HEK293 (cell line): ENCODE measurements around the gene FGD6.

ENCODE experiments used
- GLI2 ChIP-seq: fragments of 450-650 bp; formaldehyde crosslinking; IDR thresholded peaks from 2 replicates; pipeline ENCODE4; 2017; ENCODE audit warnings: missing biosample characterization, missing genetic modification characterization, low read depth, borderline replicate concordance
- KLF10 ChIP-seq: fragments of 450-650 bp; IDR thresholded peaks from 2 replicates; pipeline ENCODE4 v1.5.1; 2018; ENCODE audit warnings: missing biosample characterization, mild to moderate bottlenecking, missing genetic modification characterization
- REPIN1 ChIP-seq: fragments of 450-650 bp; formaldehyde crosslinking; IDR thresholded peaks from 2 replicates; pipeline ENCODE4 v1.5.1; 2017; ENCODE audit warnings: missing biosample characterization, missing genetic modification characterization, low read depth
- ZBTB17 ChIP-seq: fragments of 450-650 bp; formaldehyde crosslinking; IDR thresholded peaks from 2 replicates; pipeline ENCODE4 v1.5.1; 2016; ENCODE audit warnings: missing biosample characterization, missing genetic modification characterization
- ZBTB7A ChIP-seq: fragments of 450-650 bp; formaldehyde crosslinking; IDR thresholded peaks from 2 replicates; pipeline ENCODE4 v1.5.1; 2016; ENCODE audit warnings: low read depth, missing biosample characterization, missing genetic modification characterization
- ZIC2 ChIP-seq: fragments of 450-650 bp; formaldehyde crosslinking; IDR thresholded peaks from 2 replicates; pipeline ENCODE4 v1.5.1; 2016; ENCODE audit warnings: missing biosample characterization, missing genetic modification characterization
- ZNF140 ChIP-seq: fragments of 450-650 bp; formaldehyde crosslinking; IDR thresholded peaks from 2 replicates; pipeline ENCODE4 v1.5.1; 2016; ENCODE audit warnings: missing biosample characterization, missing genetic modification characterization
- ZNF16 ChIP-seq: fragments of 450-650 bp; formaldehyde crosslinking; IDR thresholded peaks from 2 replicates; pipeline ENCODE4 v1.5.1; 2016; ENCODE audit warnings: low read depth, missing biosample characterization, missing genetic modification characterization
- ZNF2 ChIP-seq: fragments of 450-650 bp; formaldehyde crosslinking; IDR thresholded peaks from 2 replicates; pipeline ENCODE4 v1.5.1; 2016; ENCODE audit warnings: missing biosample characterization, missing genetic modification characterization
- ZNF223 ChIP-seq: fragments of 450-650 bp; formaldehyde crosslinking; IDR thresholded peaks from 2 replicates; pipeline ENCODE4 v1.5.1; 2016; ENCODE audit warnings: missing biosample characterization, missing genetic modification characterization
- ZNF248 ChIP-seq: fragments of 450-650 bp; formaldehyde crosslinking; IDR thresholded peaks from 2 replicates; pipeline ENCODE4 v1.5.1; 2017; ENCODE audit warnings: missing biosample characterization, missing genetic modification characterization
- ZNF274 ChIP-seq, 2 experiments: fragments of 200-500 bp in 1 of 2; fragments of 450-650 bp in 1 of 2; sonication (Bioruptor generic) in 1 of 2; formaldehyde crosslinking in 1 of 2; IDR thresholded peaks; 2 replicates each; pipeline versions ENCODE4 v1.5.1 to v1.6.1; 2014 to 2016; ENCODE audit warnings: borderline replicate concordance in 1 of 2, inconsistent platforms in 1 of 2, low read length in 1 of 2, missing biosample characterization in 1 of 2, missing genetic modification characterization in 1 of 2
- ZNF335 ChIP-seq: fragments of 450-650 bp; formaldehyde crosslinking; conservative IDR thresholded peaks from 2 replicates; pipeline ENCODE4 v1.5.1; 2016; ENCODE audit warnings: missing biosample characterization, missing genetic modification characterization
- ZNF350 ChIP-seq: fragments of 450-650 bp; formaldehyde crosslinking; IDR thresholded peaks from 2 replicates; pipeline ENCODE4 v1.5.0; 2017; ENCODE audit warnings: missing biosample characterization, mild to moderate bottlenecking, missing genetic modification characterization
- ZNF366 ChIP-seq: fragments of 450-650 bp; formaldehyde crosslinking; conservative IDR thresholded peaks from 2 replicates; pipeline ENCODE4 v1.5.1; 2016; ENCODE audit warnings: missing biosample characterization, missing genetic modification characterization
- ZNF426 ChIP-seq: fragments of 450-650 bp; formaldehyde crosslinking; IDR thresholded peaks from 2 replicates; pipeline ENCODE4 v1.5.1; 2017; ENCODE audit warnings: missing biosample characterization, missing genetic modification characterization, mild to moderate bottlenecking, inconsistent platforms, moderate library complexity
- ZNF585B ChIP-seq: fragments of 450-650 bp; formaldehyde crosslinking; IDR thresholded peaks from 2 replicates; pipeline ENCODE4 v1.5.1; 2016; ENCODE audit warnings: missing biosample characterization, missing genetic modification characterization
- ZNF626 ChIP-seq: fragments of 450-650 bp; sonication (Bioruptor Pico); formaldehyde crosslinking; IDR thresholded peaks from 2 replicates; pipeline ENCODE4 v1.5.1; 2018; ENCODE audit warnings: missing biosample characterization, missing genetic modification characterization, inconsistent platforms
- ZNF654 ChIP-seq: fragments of 450-650 bp; formaldehyde crosslinking; IDR thresholded peaks from 2 replicates; pipeline ENCODE4 v1.5.1; 2016; ENCODE audit warnings: low read depth, missing biosample characterization, missing genetic modification characterization
- ZNF791 ChIP-seq: fragments of 450-650 bp; formaldehyde crosslinking; IDR thresholded peaks from 2 replicates; pipeline ENCODE4 v1.5.1; 2016; ENCODE audit warnings: missing biosample characterization, missing genetic modification characterization
- TF ChIP-seq, protein P1 (sequence below): fragments of 450-650 bp; formaldehyde crosslinking; IDR thresholded peaks from 2 replicates; pipeline ENCODE4 v1.5.1; 2016; ENCODE audit warnings: missing biosample characterization, missing genetic modification characterization
- TF ChIP-seq, protein P2 (sequence below): fragments of 450-650 bp; formaldehyde crosslinking; IDR thresholded peaks from 2 replicates; pipeline ENCODE4 v1.5.1; 2017; ENCODE audit warnings: missing biosample characterization, missing genetic modification characterization
- TF ChIP-seq, protein P3 (sequence below): fragments of 450-650 bp; formaldehyde crosslinking; IDR thresholded peaks from 2 replicates; pipeline ENCODE4 v1.5.1; 2016; ENCODE audit warnings: missing biosample characterization, missing genetic modification characterization
- TF ChIP-seq, protein P4 (sequence below): fragments of 450-650 bp; formaldehyde crosslinking; optimal IDR thresholded peaks from 2 replicates; pipeline ENCODE3; 2016; ENCODE audit warnings: missing biosample characterization, mild to moderate bottlenecking, missing genetic modification characterization
- TF ChIP-seq, protein P5 (sequence below): fragments of 450-650 bp; formaldehyde crosslinking; IDR thresholded peaks from 2 replicates; pipeline ENCODE4 v1.5.1; 2016; ENCODE audit warnings: missing biosample characterization, missing genetic modification characterization
- TF ChIP-seq, protein P6 (sequence below): fragments of 450-650 bp; formaldehyde crosslinking; IDR thresholded peaks from 2 replicates; pipeline ENCODE4 v1.5.1; 2016; ENCODE audit warnings: missing biosample characterization, missing genetic modification characterization
- TF ChIP-seq, protein P7 (sequence below): fragments of 450-650 bp; formaldehyde crosslinking; IDR thresholded peaks from 2 replicates; pipeline ENCODE4 v1.5.1; 2016; ENCODE audit warnings: missing biosample characterization, missing genetic modification characterization

FGD6 gene

DNA sequence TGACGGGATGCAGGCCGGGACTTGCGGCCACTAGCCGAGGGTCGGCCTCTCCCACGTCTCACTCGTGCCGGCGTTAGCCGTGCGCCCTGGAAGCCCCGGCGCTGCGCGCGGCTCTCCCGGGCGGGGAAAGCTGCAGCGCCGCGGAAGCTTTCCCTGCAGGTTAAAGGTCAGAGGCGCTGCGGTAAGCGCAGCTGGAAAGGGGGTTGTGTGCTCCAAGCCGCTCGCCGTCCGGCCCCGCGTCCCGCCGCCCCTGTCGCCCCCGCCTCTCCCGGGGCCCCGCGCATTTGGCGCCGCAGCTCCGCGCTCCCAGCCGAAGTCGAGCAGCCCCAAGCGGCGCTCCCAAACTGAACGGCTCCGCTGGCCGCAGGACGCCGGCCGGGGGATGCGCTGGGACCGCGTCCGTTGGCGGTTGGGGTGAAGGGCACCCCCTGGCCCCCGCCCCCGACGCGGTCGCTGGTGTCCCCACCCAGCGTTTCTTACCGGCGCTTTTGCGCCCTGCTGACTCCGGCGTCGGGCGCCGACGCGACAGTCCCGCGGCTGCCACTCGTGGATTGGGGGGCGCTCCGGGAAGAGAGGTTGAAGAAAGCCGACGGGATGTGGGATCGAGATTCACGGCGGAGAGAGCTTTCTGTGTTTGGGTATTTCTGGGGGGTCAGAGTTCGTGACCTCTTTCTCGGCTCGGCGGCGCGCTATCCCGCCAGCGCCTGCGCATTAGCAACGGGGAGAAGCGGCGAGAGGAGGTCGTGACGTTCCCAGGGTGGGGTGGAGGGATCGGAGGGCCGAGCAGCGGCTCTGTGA is 144.2 kb downstream of the FGD6 start, which contains the start of gene NR2C1 (continued):
- TF ChIP-seq ZNF366 (tag by site-specific recombination) (no peak), REPIN1 (no peak), ZBTB17 (tag by site-specific recombination) (peak; percentile 95), ZIC2 (tag by site-specific recombination) (peak; percentile 25), ZNF585B (tag by site-specific recombination) (no peak), ZNF654 (tag by site-specific recombination) (0 out of 2 replicates have a peak, but pooled peaks have one; percentile 9), ZNF248 (tag by site-specific recombination) (no peak), ZNF791 (tag by site-specific recombination) (no peak), ZNF274 (IDR thresholded peaks at IDR 0.05; ENCODE audit: low read length) (no peak), ZNF274 (tag by site-specific recombination; IDR thresholded peaks at IDR 0.05; ENCODE audit: borderline replicate concordance) (no peak), ZNF2 (peak; percentile 84), ZNF140 (no peak), ZNF335 (tag by site-specific recombination) (peak; percentile 92), ZNF16 (no peak), ZNF223 (no peak), KLF10 (tag by site-specific recombination) (no peak), ZNF626 (tag by site-specific recombination) (no peak), ZNF426 (tag by site-specific recombination) (no peak), ZNF350 (tag by site-specific recombination) (no peak), ZBTB7A (tag by site-specific recombination) (no peak), GLI2 (tag by site-specific recombination) (no peak)
- TF ChIP-seq, protein P1, sequence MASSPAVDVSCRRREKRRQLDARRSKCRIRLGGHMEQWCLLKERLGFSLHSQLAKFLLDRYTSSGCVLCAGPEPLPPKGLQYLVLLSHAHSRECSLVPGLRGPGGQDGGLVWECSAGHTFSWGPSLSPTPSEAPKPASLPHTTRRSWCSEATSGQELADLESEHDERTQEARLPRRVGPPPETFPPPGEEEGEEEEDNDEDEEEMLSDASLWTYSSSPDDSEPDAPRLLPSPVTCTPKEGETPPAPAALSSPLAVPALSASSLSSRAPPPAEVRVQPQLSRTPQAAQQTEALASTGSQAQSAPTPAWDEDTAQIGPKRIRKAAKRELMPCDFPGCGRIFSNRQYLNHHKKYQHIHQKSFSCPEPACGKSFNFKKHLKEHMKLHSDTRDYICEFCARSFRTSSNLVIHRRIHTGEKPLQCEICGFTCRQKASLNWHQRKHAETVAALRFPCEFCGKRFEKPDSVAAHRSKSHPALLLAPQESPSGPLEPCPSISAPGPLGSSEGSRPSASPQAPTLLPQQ (tag by site-specific recombination), result no peak; the same call in 1 of the 2 replicates
- TF ChIP-seq, protein P2, sequence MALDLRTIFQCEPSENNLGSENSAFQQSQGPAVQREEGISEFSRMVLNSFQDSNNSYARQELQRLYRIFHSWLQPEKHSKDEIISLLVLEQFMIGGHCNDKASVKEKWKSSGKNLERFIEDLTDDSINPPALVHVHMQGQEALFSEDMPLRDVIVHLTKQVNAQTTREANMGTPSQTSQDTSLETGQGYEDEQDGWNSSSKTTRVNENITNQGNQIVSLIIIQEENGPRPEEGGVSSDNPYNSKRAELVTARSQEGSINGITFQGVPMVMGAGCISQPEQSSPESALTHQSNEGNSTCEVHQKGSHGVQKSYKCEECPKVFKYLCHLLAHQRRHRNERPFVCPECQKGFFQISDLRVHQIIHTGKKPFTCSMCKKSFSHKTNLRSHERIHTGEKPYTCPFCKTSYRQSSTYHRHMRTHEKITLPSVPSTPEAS (tag by site-specific recombination), result no peak; the same call in 1 of the 2 replicates
- TF ChIP-seq, protein P3, sequence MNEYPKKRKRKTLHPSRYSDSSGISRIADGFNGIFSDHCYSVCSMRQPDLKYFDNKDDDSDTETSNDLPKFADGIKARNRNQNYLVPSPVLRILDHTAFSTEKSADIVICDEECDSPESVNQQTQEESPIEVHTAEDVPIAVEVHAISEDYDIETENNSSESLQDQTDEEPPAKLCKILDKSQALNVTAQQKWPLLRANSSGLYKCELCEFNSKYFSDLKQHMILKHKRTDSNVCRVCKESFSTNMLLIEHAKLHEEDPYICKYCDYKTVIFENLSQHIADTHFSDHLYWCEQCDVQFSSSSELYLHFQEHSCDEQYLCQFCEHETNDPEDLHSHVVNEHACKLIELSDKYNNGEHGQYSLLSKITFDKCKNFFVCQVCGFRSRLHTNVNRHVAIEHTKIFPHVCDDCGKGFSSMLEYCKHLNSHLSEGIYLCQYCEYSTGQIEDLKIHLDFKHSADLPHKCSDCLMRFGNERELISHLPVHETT (tag by site-specific recombination), result peak; percentile 63; the same call in 1 of the 2 replicates
- TF ChIP-seq, protein P4, sequence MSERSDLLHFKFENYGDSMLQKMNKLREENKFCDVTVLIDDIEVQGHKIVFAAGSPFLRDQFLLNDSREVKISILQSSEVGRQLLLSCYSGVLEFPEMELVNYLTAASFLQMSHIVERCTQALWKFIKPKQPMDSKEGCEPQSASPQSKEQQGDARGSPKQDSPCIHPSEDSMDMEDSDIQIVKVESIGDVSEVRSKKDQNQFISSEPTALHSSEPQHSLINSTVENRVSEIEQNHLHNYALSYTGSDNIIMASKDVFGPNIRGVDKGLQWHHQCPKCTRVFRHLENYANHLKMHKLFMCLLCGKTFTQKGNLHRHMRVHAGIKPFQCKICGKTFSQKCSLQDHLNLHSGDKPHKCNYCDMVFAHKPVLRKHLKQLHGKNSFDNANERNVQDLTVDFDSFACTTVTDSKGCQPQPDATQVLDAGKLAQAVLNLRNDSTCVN (tag by site-specific recombination), result peak; percentile 93
- TF ChIP-seq, protein P5, sequence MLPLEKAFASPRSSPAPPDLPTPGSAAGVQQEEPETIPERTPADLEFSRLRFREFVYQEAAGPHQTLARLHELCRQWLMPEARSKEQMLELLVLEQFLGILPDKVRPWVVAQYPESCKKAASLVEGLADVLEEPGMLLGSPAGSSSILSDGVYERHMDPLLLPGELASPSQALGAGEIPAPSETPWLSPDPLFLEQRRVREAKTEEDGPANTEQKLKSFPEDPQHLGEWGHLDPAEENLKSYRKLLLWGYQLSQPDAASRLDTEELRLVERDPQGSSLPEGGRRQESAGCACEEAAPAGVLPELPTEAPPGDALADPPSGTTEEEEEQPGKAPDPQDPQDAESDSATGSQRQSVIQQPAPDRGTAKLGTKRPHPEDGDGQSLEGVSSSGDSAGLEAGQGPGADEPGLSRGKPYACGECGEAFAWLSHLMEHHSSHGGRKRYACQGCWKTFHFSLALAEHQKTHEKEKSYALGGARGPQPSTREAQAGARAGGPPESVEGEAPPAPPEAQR (tag by site-specific recombination), result no peak
- TF ChIP-seq, protein P6, sequence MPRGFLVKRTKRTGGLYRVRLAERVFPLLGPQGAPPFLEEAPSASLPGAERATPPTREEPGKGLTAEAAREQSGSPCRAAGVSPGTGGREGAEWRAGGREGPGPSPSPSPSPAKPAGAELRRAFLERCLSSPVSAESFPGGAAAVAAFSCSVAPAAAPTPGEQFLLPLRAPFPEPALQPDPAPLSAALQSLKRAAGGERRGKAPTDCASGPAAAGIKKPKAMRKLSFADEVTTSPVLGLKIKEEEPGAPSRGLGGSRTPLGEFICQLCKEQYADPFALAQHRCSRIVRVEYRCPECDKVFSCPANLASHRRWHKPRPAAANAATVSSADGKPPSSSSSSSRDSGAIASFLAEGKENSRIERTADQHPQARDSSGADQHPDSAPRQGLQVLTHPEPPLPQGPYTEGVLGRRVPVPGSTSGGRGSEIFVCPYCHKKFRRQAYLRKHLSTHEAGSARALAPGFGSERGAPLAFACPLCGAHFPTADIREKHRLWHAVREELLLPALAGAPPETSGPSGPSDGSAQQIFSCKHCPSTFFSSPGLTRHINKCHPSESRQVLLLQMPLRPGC, result peak; percentile 75
- TF ChIP-seq, protein P7, sequence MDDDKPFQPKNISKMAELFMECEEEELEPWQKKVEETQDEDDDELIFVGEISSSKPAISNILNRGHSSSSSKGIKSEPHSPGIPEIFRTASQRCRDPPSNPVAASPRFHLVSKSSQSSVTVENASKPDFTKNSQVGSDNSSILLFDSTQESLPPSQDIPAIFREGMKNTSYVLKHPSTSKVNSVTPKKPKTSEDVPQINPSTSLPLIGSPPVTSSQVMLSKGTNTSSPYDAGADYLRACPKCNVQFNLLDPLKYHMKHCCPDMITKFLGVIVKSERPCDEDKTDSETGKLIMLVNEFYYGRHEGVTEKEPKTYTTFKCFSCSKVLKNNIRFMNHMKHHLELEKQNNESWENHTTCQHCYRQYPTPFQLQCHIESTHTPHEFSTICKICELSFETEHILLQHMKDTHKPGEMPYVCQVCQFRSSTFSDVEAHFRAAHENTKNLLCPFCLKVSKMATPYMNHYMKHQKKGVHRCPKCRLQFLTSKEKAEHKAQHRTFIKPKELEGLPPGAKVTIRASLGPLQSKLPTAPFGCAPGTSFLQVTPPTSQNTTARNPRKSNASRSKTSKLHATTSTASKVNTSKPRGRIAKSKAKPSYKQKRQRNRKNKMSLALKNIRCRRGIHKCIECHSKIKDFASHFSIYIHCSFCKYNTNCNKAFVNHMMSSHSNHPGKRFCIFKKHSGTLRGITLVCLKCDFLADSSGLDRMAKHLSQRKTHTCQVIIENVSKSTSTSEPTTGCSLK (tag by site-specific recombination), result no peak
